ENCODE results near the gene CLIC1. TPM values are rescaled to one million over a fixed set of nuclear protein-coding genes. Genes with fewer than 3 reads are reported as not detected.
"Not testable (repeated sequence)": the region's sequence is repeated elsewhere in the genome, so short reads cannot be mapped to it uniquely, and the experiment has no call there.

The CLIC1 gene
- total RNA-seq, 1 donor from 2014 or later: 374 TPM

GRCh38 chr6:31711233-31711632 lies 25.1 kb downstream of the CLIC1 start:
- POLR2A ChIA-PET: interaction anchor here (0.5 to 2.2 kb wide), 5 partner anchors 8 to 91 kb away, joined by 3 to 5 read pairs (median 5); partner anchors contain the start of genes ABHD16A, CLIC1 and MSH5
- no peak for TF ChIP-seq CTCF (IDR thresholded peaks at IDR 0.05)
- H3K4me3 Mint-ChIP-seq: no peak overlapping the region

GRCh38 chr6:31710523-31711219 lies 25.7 kb downstream of the CLIC1 start:
- ChIA-PET POLR2A (interaction anchor here (0.7 to 2.2 kb wide), 3 partner anchors 8 to 91 kb away, joined by 5 read pairs; partner anchors contain the start of genes ABHD16A and MSH5), CTCF (no interaction called here)
- intact Hi-C loops (cut with micrococcal nuclease): no loop called here
- Mint-ChIP-seq H3K27ac (no peak overlapping the region), H3K4me1 (peaks cover 12% of the 10 kb centered on the region), H3K36me3 (ENCODE audit: low read depth) (no peaks in the 10 kb centered on the region), H3K4me3 (no peak overlapping the region), H3K9me3 (no peaks in the 10 kb centered on the region), H3K27me3 (no peaks in the 10 kb centered on the region)
- TF ChIP-seq CTCF (IDR thresholded peaks at IDR 0.05): no peak
- ATAC-seq (ENCODE audit: low read depth) (no peak), DNase-seq (no peak)

More at GRCh38 chr6:31711233-31711632, 25.1 kb downstream of the CLIC1 start:
- Mint-ChIP-seq H3K27ac (no peak overlapping the region), H3K36me3 (ENCODE audit: low read depth) (no peaks in the 10 kb centered on the region), H3K9me3 (no peaks in the 10 kb centered on the region), H3K27me3 (no peaks in the 10 kb centered on the region), H3K4me1 (peaks cover 12% of the 10 kb centered on the region)
- ATAC-seq (ENCODE audit: low read depth) (no peak), DNase-seq (no peak)
- intact Hi-C loops (cut with micrococcal nuclease): no loop called here
- CTCF ChIA-PET: interaction anchor here (0.6 to 1.9 kb wide), 3 partner anchors 18 to 156 kb away, joined by 3 to 7 read pairs (median 5); partner anchors contain the start of gene DDAH2

- intact Hi-C loops (cut with micrococcal nuclease); H3K27ac Mint-ChIP-seq; DNase-seq; ATAC-seq (ENCODE audit: low read depth); CTCF ChIA-PET; H3K36me3 Mint-ChIP-seq (ENCODE audit: low read depth); H3K9me3 Mint-ChIP-seq; H3K4me3 Mint-ChIP-seq; H3K27me3 Mint-ChIP-seq: not testable (repeated sequence)
- POLR2A ChIA-PET: interaction anchor here (0.9 to 1.1 kb wide), 2 partner anchors 18 to 26 kb away, joined by 3 to 4 read pairs; no protein-coding TSS in a partner anchor
- H3K4me1 Mint-ChIP-seq: peaks cover 12% of the 10 kb centered on the region
Observed at GRCh38 chr6:31709157-31709556, 27.2 kb downstream of the CLIC1 start.

- no peak for ATAC-seq (ENCODE audit: low read depth)
- CTCF ChIA-PET: no interaction called here
- POLR2A ChIA-PET: interaction anchor here (0.9 to 1.1 kb wide), 2 partner anchors 19 to 27 kb away, joined by 3 to 4 read pairs; no protein-coding TSS in a partner anchor
- H3K4me3 Mint-ChIP-seq: no peak overlapping the region
- DNase-seq: no peak
- no peaks in the 10 kb centered on the region for H3K9me3 Mint-ChIP-seq
- intact Hi-C loops (cut with micrococcal nuclease): no loop called here
- no peaks in the 10 kb centered on the region for H3K27me3 Mint-ChIP-seq
- peaks cover 1% of the 10 kb centered on the region for H3K36me3 Mint-ChIP-seq (ENCODE audit: low read depth)
- no peak for TF ChIP-seq CTCF (IDR thresholded peaks at IDR 0.05)
- no peak overlapping the region for H3K27ac Mint-ChIP-seq
- H3K4me1 Mint-ChIP-seq: peaks cover 17% of the 10 kb centered on the region
Observed at GRCh38 chr6:31708224-31708623, 28.1 kb downstream of the CLIC1 start.

- no peak for TF ChIP-seq CTCF (IDR thresholded peaks at IDR 0.05)
- Mint-ChIP-seq H3K27me3 (no peaks in the 10 kb centered on the region), H3K36me3 (ENCODE audit: low read depth) (peaks cover 4% of the 10 kb centered on the region), H3K4me1 (peaks cover 19% of the 10 kb centered on the region), H3K9me3 (no peaks in the 10 kb centered on the region), H3K4me3 (no peak overlapping the region), H3K27ac (no peak overlapping the region)
- ATAC-seq (ENCODE audit: low read depth): no peak
- ChIA-PET CTCF (no interaction called here), POLR2A (no interaction called here)
- intact Hi-C loops (cut with micrococcal nuclease): no loop called here
- DNase-seq: no peak
Observed at GRCh38 chr6:31707701-31708100, 28.6 kb downstream of the CLIC1 start.

Measured in activated B cell treated with CpG ODN at 0.5 μM for 24 hours (primary cell).